Measurements from ENCODE around the gene DUSP1. TPM values are rescaled to one million over a fixed set of nuclear protein-coding genes. Genes with fewer than 3 reads are reported as not detected.

The DUSP1 gene
- total and polyA plus RNA-seq, 2 of the 13 experiments (the other 11 are each of a cell fraction or from before 2014, with no cell fraction given) = 27.1 to 55.5 TPM

DNA sequence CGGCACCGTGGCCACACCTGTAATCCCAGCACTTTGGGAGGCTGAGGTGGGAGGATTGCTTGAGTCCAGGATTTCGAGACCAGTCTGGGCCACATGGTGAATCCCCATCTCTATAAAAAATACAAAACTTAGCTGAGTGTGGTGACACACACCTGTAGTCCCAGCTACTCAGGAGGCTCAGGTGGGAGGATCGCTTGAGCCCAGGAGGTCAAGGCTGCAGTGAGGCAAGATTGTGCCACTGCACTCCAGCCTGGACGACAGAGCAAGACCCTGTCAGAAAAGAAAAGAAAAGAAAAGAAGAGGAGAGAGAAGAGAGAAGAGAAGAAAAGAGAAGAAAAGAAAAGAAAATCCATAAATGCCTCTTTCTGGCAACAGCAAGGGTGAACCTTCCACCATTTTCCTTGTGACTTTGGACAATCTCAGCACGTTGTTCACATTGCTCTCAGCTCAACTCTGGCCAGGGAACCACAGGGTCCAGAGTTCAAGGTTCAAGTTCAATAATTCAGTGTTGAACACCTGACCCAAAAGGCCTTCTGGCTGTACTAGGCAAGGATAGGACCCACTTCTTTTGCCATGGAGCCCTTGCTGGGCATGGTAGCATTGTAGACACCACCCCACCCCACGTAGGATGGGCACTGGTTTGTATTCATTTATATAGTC lies 14.6 kb upstream of the DUSP1 start (continued):
- TF ChIP-seq ZNF670 (CRISPR knock-in tag; IDR thresholded peaks at IDR 0.05; ENCODE audit: borderline replicate concordance) = no peak
- TF ChIP-seq HNF4A (CRISPR knock-in tag; IDR thresholded peaks at IDR 0.05) = peak; percentile 88
- TF ChIP-seq IKZF1 (IDR thresholded peaks at IDR 0.05) = no peak
- TF ChIP-seq, protein P1, sequence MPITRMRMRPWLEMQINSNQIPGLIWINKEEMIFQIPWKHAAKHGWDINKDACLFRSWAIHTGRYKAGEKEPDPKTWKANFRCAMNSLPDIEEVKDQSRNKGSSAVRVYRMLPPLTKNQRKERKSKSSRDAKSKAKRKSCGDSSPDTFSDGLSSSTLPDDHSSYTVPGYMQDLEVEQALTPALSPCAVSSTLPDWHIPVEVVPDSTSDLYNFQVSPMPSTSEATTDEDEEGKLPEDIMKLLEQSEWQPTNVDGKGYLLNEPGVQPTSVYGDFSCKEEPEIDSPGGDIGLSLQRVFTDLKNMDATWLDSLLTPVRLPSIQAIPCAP (CRISPR knock-in tag; IDR thresholded peaks at IDR 0.05; ENCODE audit: low read depth) = no peak
- TF ChIP-seq KAT7 (CRISPR knock-in tag; IDR thresholded peaks at IDR 0.05; ENCODE audit: borderline replicate concordance) = no peak
- no peak for TF ChIP-seq SNAPC2 (CRISPR knock-in tag; IDR thresholded peaks at IDR 0.05)
- no peak for TF ChIP-seq ZGPAT (CRISPR knock-in tag; IDR thresholded peaks at IDR 0.05)
- no peak for TF ChIP-seq ZBTB33 (CRISPR knock-in tag; IDR thresholded peaks at IDR 0.05)
- TF ChIP-seq FLYWCH1 (CRISPR knock-in tag; IDR thresholded peaks at IDR 0.05) = no peak
- no peak for TF ChIP-seq KLF13 (CRISPR knock-in tag; IDR thresholded peaks at IDR 0.05)
- TF ChIP-seq CENPT (CRISPR knock-in tag; IDR thresholded peaks at IDR 0.05; ENCODE audit: low read depth) = no peak
- TF ChIP-seq, protein P2, sequence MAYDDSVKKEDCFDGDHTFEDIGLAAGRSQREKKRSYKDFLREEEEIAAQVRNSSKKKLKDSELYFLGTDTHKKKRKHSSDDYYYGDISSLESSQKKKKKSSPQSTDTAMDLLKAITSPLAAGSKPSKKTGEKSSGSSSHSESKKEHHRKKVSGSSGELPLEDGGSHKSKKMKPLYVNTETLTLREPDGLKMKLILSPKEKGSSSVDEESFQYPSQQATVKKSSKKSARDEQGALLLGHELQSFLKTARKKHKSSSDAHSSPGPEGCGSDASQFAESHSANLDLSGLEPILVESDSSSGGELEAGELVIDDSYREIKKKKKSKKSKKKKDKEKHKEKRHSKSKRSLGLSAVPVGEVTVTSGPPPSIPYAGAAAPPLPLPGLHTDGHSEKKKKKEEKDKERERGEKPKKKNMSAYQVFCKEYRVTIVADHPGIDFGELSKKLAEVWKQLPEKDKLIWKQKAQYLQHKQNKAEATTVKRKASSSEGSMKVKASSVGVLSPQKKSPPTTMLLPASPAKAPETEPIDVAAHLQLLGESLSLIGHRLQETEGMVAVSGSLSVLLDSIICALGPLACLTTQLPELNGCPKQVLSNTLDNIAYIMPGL (CRISPR knock-in tag; IDR thresholded peaks at IDR 0.05; ENCODE audit: borderline replicate concordance in 1 of 2, low read depth in 1 of 2) = no peak
- no peak for TF ChIP-seq ZNF746 (CRISPR knock-in tag; IDR thresholded peaks at IDR 0.05)
- TF ChIP-seq NCOA2 (CRISPR knock-in tag; IDR thresholded peaks at IDR 0.05) = no peak
- TF ChIP-seq, protein P3, sequence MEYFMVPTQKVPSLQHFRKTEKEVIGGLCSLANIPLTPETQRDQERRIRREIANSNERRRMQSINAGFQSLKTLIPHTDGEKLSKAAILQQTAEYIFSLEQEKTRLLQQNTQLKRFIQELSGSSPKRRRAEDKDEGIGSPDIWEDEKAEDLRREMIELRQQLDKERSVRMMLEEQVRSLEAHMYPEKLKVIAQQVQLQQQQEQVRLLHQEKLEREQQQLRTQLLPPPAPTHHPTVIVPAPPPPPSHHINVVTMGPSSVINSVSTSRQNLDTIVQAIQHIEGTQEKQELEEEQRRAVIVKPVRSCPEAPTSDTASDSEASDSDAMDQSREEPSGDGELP (IDR thresholded peaks at IDR 0.05; ENCODE audit: borderline replicate concordance, low read depth) = no peak; the same call in 1 of the 2 replicates
- peak; percentile 46; the same call in 1 of the 2 replicates for TF ChIP-seq MAX (IDR thresholded peaks at IDR 0.05)
- TF ChIP-seq SMAD9 (CRISPR knock-in tag; IDR thresholded peaks at IDR 0.05) = no peak
- 0 out of 2 replicates have a peak, but pooled peaks have one; percentile 16 for TF ChIP-seq SALL1 (CRISPR knock-in tag; IDR thresholded peaks at IDR 0.05)
- no peak for TF ChIP-seq TARDBP (CRISPR knock-in tag; IDR thresholded peaks at IDR 0.05)
